Erythroblast (primary cell): Measurements from ENCODE around the gene WFIKKN2.

Experiments used
- GATA1 ChIP-seq: IDR thresholded peaks from 2 replicates; pipeline ENCODE4 v1.6.1; 2011; ENCODE audit warnings: low read depth, mild to moderate bottlenecking, control low read depth, low read length, moderate library complexity
- POLR2A ChIP-seq: IDR thresholded peaks from 2 replicates; pipeline ENCODE4 v1.6.1; 2011; ENCODE audit warnings: mild to moderate bottlenecking, low read length

GRCh38 chr17:50861334-50861676, 25.9 kb downstream of the WFIKKN2 start:
- no peak for TF ChIP-seq POLR2A
- no peak for TF ChIP-seq GATA1
